GM10248 (cell line): ENCODE results near the gene TANC1.
"Not testable (repeated sequence)": the region's sequence is repeated elsewhere in the genome, so short reads cannot be mapped to it uniquely, and the experiment has no call there.

ENCODE experiments used
- CTCF ChIA-PET: fragments of 300-600 bp; sonication (Branson Sonifier 250); formaldehyde crosslinking; extraction: SDS; loops from one replicate; lab custom pipeline; 2021; ENCODE audit warnings: antibody characterized with exemption; lab: Yijun Ruan, JAX
- POLR2A ChIA-PET: fragments of 350-650 bp; sonication (Branson Sonifier 250); formaldehyde crosslinking; extraction: SDS; loops from one replicate; lab custom pipeline; 2020; ENCODE audit warnings: antibody characterized with exemption; lab: Yijun Ruan, JAX
- DNase-seq: peaks from one replicate; pipeline ENCODE4 v3.0.0; 2012; ENCODE audit errors: extremely low spot score
- CTCF ChIP-seq: IDR thresholded peaks from 2 replicates; pipeline ENCODE4 v1.5.1; 2012; ENCODE audit warnings: mild to moderate bottlenecking, low read depth; ENCODE audit errors: extremely low read depth, missing control alignments, control extremely low read depth

Gene TANC1

GRCh38 chr2:159034713-159035112, 66.3 kb downstream of the TANC1 start:
- no peak for DNase-seq
- no peak for TF ChIP-seq CTCF
- ChIA-PET POLR2A (no interaction called here), CTCF (interaction anchor here (1.1 to 2.1 kb wide), 6 partner anchors 10 to 145 kb away, joined by 3 to 5 read pairs (median 3); no protein-coding TSS in a partner anchor)

DNA sequence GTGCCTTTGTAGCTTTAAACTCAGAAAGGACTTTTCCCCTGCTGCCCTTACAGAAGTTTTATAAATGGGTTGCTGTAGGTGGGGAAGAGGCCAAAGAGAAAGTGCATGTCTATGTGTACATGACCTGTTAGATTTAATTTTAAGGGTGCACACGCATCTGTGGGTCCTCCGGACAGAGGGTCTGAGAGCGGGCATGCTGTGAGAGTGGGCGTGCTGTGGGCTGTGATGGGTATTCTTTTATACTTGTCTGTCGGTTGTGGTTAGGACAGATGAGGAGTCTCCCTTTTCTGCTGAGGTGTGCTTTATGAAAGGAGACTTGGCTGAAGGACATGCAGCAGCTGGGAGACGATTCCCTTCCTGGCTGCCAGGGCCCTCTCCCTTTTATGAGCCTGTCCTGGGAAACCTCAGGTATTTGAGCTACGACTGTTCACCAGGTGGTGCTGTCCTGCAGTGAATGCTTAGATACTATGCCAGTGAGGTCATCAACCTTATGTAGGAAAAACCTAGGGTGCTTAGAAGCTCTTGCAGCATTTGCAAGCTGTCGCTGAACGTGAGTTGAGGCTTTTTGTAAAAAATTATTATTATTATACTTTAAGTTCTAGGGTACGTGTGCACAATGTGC, 67.5 kb downstream of the TANC1 start:
- CTCF ChIA-PET, result interaction anchor here (1.0 to 2.1 kb wide), 5 partner anchors 9 to 934 kb away, joined by 3 to 5 read pairs (median 3); no protein-coding TSS in a partner anchor
- no peak for TF ChIP-seq CTCF

DNA sequence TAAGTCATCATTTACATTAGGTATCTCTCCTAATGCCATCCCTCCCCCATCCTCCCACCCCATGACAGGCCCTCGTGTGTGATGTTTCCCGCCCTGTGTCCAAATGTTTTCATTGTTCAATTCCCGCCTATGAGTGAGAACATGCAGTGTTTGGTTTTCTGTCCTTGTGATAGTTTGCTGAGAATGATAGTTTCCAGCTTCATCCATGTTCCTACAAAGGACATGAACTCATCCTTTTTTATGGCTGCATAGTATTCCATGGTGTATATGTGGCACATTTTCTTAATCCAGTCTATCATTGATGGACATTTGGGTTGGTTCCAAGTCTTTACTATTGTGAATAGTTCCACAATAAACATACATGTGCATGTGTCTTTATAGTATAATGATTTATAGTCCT, 68.0 kb downstream of the TANC1 start:
- POLR2A ChIA-PET, DNase-seq: not testable (repeated sequence)
- CTCF ChIA-PET, result interaction anchor here (1.2 kb wide), 1 partner anchor 78 kb away, joined by 3 read pairs; no protein-coding TSS in a partner anchor

More for the DNA sequence above, 67.5 kb downstream of the TANC1 start:
- POLR2A ChIA-PET, result no interaction called here
- peak; percentile 19 for DNase-seq

GRCh38 chr2:159041328-159041727, 72.9 kb downstream of the TANC1 start:
- DNase-seq, POLR2A ChIA-PET: not testable (repeated sequence)
- CTCF ChIA-PET, result interaction anchor here (1.3 to 1.7 kb wide), 5 partner anchors 10 to 46 kb away, joined by 3 to 5 read pairs (median 3); no protein-coding TSS in a partner anchor

GRCh38 chr2:159042115-159042850, 73.8 kb downstream of the TANC1 start:
- CTCF ChIA-PET, result interaction anchor here (1.3 to 1.7 kb wide), 4 partner anchors 9 to 46 kb away, joined by 3 to 5 read pairs (median 4); no protein-coding TSS in a partner anchor
- POLR2A ChIA-PET, result no interaction called here
- no peak for DNase-seq
- TF ChIP-seq CTCF, result no peak

GRCh38 chr2:159043710-159044109, 75.3 kb downstream of the TANC1 start:
- TF ChIP-seq CTCF, result no peak
- CTCF ChIA-PET, result interaction anchor here (1.9 kb wide), 1 partner anchor 9 kb away, joined by 5 read pairs; no protein-coding TSS in a partner anchor
- POLR2A ChIA-PET, result no interaction called here
- DNase-seq, result no peak

DNA sequence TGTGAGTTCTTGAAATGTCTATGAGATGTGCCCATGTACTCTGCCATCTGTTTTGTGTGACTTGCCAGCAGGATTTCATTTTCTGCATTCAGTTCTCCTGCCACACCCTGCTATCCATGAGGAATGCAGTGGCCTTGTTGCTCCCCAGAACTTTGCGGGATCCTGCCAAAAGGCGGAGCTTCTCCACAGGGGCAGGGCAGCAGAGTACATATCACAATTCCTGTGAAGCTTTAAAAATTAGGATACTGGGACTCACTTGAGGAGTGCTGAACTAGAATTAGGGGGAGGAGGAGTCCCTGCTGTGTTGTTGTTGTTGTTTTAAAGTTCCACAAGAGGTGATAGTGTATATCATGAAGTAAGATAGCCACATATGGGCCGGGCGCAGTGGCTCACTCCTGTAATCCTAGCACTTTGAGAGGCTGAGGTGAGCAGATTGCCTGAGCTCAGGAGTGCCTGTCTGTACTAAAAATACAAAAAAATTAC, 76.4 kb downstream of the TANC1 start:
- ChIA-PET POLR2A (no interaction called here), CTCF (interaction anchor here (1.9 kb wide), 1 partner anchor 10 kb away, joined by 5 read pairs; no protein-coding TSS in a partner anchor)
- DNase-seq, result no peak
- TF ChIP-seq CTCF, result no peak
